RWPE1 (cell line): ENCODE measurements around the gene KYAT1.

Experiments
- CTCF ChIA-PET: fragments of 350-600 bp; sonication (Branson Sonifier 250); formaldehyde crosslinking; extraction: SDS; loops from one replicate; lab custom pipeline; 2021; lab: Yijun Ruan, JAX
- POLR2A ChIA-PET: fragments of 400-600 bp; formaldehyde crosslinking; extraction: SDS; loops from one replicate; lab custom pipeline; 2020; ENCODE audit warnings: antibody characterized with exemption; ENCODE audit not compliant: low non-redundant PET; lab: Yijun Ruan, JAX
- DNase-seq: peaks from one replicate; pipeline ENCODE4 v3.0.0; 2012; ENCODE audit warnings: low spot score
- H3K27ac ChIP-seq: fragments of 450-650 bp; 2 replicates; pipeline ENCODE4 v1.5.1; 2017
- TF ChIP-seq, protein P1 (sequence below): fragments of 450-650 bp; conservative IDR thresholded peaks from 2 replicates; pipeline ENCODE4 v1.5.1; 2017; ENCODE audit warnings: low read depth, mild to moderate bottlenecking

The KYAT1 gene

DNA sequence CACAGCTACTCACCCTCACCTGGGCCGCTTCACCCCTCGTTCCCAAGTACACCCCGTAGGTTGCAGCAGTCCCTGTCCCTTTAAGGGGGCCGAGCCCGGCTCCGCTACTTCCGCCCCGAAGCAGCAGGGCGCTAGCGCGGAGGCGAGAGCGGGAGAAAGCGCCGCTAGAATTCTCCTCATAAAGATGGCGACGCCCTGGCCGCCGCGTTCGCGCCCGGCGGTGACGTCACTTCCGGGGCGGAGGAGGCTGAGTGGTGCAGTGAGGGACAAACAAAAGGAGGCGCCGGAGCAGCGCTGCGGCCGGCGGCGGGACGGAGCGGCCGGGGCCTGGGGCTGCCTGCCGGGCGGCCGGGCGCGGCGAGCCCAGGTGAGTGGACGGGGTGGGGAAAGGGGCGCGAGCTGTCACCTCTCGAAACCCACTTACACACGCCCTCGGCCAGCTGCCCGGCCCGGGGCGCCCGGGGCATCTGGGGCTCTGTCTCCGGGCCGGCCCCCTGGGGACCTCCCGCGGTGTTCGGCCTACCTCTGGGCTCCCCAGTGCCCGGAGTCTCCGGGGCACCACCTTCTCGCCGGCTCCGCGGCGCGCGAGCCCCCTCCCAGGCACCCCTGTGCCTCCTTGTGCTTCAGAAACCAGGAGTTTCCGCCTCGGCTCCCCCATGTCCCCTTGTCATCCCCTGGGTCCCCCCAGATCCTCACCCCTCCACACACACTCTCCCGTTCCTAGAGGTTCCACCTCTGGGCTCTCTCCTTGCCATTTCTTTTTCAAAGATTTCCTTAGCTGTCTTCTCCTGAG, at the start of gene KYAT1, which contains the start of gene LRRC8A:
TSS of gene KYAT1 (minus strand) at position 67 of the 793 bp plus-strand sequence. CDS start 36,545 bp downstream, outside the sequence.
TSS of gene LRRC8A (plus strand) at position 250 of the 793 bp plus-strand sequence. CDS start 25,032 bp downstream, outside the sequence.
- TF ChIP-seq, protein P1, sequence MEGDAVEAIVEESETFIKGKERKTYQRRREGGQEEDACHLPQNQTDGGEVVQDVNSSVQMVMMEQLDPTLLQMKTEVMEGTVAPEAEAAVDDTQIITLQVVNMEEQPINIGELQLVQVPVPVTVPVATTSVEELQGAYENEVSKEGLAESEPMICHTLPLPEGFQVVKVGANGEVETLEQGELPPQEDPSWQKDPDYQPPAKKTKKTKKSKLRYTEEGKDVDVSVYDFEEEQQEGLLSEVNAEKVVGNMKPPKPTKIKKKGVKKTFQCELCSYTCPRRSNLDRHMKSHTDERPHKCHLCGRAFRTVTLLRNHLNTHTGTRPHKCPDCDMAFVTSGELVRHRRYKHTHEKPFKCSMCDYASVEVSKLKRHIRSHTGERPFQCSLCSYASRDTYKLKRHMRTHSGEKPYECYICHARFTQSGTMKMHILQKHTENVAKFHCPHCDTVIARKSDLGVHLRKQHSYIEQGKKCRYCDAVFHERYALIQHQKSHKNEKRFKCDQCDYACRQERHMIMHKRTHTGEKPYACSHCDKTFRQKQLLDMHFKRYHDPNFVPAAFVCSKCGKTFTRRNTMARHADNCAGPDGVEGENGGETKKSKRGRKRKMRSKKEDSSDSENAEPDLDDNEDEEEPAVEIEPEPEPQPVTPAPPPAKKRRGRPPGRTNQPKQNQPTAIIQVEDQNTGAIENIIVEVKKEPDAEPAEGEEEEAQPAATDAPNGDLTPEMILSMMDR, result no peak
- CTCF ChIA-PET, result interaction anchor here (0.5 to 2.8 kb wide), 8 partner anchors 8 to 247 kb away, joined by 3 to 10 read pairs (median 4); no protein-coding TSS in a partner anchor
- POLR2A ChIA-PET, result interaction anchor here (0.6 to 1.3 kb wide), 2 partner anchors 10 to 86 kb away, joined by 4 to 5 read pairs; no protein-coding TSS in a partner anchor
- peak within 1 kb of the TSS; percentile 100 for H3K27ac ChIP-seq
- DNase-seq, result peak; percentile 98

DNA sequence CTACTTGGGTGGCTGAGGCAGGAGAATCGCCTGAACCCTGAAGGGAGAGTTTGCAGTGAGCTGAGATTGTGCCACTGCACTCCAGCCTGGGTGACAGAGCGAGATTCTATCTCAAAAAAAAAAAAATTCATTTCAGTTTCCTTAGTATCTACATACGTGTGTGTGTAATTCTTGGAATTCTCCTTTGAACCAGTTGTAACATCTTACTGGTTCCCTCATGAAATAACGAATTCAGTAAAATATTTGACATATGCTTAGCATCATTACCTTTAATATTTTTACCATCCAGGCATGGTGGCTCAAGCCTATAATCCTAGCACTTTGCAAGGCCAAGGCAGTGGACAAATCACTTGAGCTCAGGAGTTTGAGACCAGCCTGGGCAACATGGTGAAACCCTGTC, 47.8 kb upstream of the KYAT1 start:
- peak overlapping the region; percentile 39 for H3K27ac ChIP-seq
- TF ChIP-seq, protein P1, result no peak
- POLR2A ChIA-PET, result no interaction called here
- DNase-seq, result no peak
- CTCF ChIA-PET, result interaction anchor here (1.9 to 2.4 kb wide), 3 partner anchors 8 to 67 kb away, joined by 8 to 26 read pairs (median 9); no protein-coding TSS in a partner anchor

DNA sequence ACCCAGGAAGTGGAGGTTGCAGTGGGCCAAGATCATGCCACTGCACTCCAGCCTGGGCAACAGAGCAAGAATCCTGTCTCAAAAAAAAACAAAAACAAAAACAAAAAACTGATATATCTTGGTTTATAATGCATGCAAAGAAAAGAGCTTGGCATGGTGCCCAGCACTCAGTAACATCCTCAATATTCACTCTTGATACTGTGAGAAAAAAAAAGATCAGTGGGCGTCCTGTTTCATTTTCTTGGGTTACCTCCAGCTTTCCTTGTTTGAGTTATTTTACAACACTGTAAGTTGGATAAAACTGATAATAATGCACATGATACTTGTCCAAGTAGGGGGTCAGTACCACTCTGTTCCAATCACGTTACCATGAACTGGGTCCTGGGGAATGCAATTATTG, 46.9 kb upstream of the KYAT1 start:
- CTCF ChIA-PET, result interaction anchor here (0.6 to 2.4 kb wide), 23 partner anchors 9 to 510 kb away, joined by 3 to 26 read pairs (median 5); partner anchors contain the start of genes KYAT1 and LRRC8A
- no peak for DNase-seq
- POLR2A ChIA-PET, result interaction anchor here (0.6 kb wide), 1 partner anchor 110 kb away, joined by 7 read pairs; the partner anchor contains the start of gene ENDOG
- H3K27ac ChIP-seq, result peak overlapping the region; percentile 58
- TF ChIP-seq, protein P1, result no peak

DNA sequence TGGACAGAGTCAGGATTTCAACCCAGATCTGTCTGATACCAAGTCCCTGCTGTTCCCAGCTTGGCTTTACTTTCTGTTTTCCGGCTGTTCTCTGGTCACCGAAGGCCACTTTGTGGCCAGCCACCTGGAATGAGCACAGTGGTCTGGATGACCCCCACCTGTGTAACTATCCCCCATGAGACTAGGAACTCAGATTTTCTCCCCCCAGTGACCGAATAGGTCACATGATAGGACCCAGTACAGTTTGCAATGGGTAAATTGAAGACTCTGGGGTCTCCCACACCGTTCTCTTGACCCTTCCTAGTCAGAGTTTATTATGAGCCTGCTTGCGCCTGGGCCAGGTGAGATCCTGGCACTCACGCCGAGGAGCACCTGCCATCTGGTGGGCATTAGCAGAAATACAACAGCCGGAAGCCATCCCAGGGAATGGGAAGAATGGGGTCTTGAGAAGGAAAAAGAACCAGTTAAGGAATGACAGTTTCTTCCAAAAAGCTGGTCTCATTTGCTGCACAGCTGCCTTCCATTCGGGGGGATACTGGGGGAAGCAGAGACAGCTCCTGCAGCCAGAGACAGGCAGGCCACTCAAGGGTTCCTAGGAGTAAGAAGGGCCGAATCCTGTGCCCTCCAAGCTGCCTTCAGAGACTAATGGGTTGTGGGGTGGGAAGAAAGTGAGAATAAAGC, 46.1 kb upstream of the KYAT1 start:
- ChIA-PET POLR2A (interaction anchor here (0.6 kb wide), 1 partner anchor 110 kb away, joined by 7 read pairs; the partner anchor contains the start of gene ENDOG), CTCF (interaction anchor here (0.5 to 2.4 kb wide), 29 partner anchors 8 to 510 kb away, joined by 3 to 26 read pairs (median 5); partner anchors contain the start of genes KYAT1 and LRRC8A)
- DNase-seq, result peak; percentile 89
- H3K27ac ChIP-seq, result peak overlapping the region; percentile 58
- TF ChIP-seq, protein P1, result peak; percentile 99

DNA sequence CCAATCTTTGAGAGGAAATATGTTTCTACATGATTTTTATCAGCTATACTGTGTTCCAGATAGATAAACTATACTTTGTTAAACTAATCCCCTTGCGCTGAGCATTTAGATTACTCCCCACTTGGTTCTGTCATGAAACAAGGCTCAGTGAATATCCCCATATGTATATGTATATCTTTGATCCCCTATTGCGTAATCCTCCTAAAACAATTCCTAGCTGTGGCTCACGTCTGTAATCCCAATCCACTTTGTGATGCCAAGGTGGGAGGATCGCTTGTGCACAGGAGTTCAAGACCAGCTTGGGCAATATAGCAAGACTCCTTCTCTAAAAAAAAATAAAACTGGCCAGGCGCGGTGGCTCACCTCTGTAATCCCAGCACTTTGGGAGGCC, 41.7 kb upstream of the KYAT1 start:
- ChIA-PET CTCF (interaction anchor here (0.9 to 1.1 kb wide), 2 partner anchors 59 to 188 kb away, joined by 3 to 4 read pairs; no protein-coding TSS in a partner anchor), POLR2A (no interaction called here)
- DNase-seq, result no peak
- H3K27ac ChIP-seq, result peak overlapping the region; percentile 99
- TF ChIP-seq, protein P1, result no peak
